GM23248 (cell line): ENCODE measurements around the gene ADAM15.

Experiments used
- EZH2 ChIP-seq: fragments of 200-600 bp; sonication (generic); IDR thresholded peaks from 2 replicates; pipeline ENCODE4 v1.6.1; 2018; ENCODE audit warnings: antibody characterized with exemption, mild to moderate bottlenecking; ENCODE audit not compliant: insufficient read depth, poor library complexity, severe bottlenecking
- EZH2phosphoT487 ChIP-seq: fragments of 200-600 bp; sonication (generic); IDR thresholded peaks from 2 replicates; pipeline ENCODE4 v1.6.1; 2018; ENCODE audit warnings: antibody characterized with exemption, moderate library complexity, mild to moderate bottlenecking, low read depth; ENCODE audit not compliant: insufficient read depth

GRCh38 chr1:155110381-155110780, 59.3 kb downstream of the ADAM15 start:
- no peak for TF ChIP-seq EZH2
- TF ChIP-seq EZH2phosphoT487, result no peak
